Fibroblast of mammary gland (primary cell): ENCODE data around the gene TIGD3.
"Not testable (repeated sequence)": the region's sequence is repeated elsewhere in the genome, so short reads cannot be mapped to it uniquely, and the experiment has no call there.

Experiments
- DNase-seq: peaks from one replicate; pipeline ENCODE4 v3.0.0-alpha.2; 2010; ENCODE audit warnings: low read depth
- H3K4me3 ChIP-seq: 2 replicates; pipeline ENCODE4 v1.5.1; 2011; ENCODE audit warnings: low read depth, mild to moderate bottlenecking, low read length, moderate library complexity; ENCODE audit not compliant: control insufficient read depth
- TF ChIP-seq, protein P1 (sequence below): conservative IDR thresholded peaks from 2 replicates; pipeline ENCODE4 v1.5.1; 2011; ENCODE audit warnings: low read depth, low read length, inconsistent platforms; ENCODE audit not compliant: control insufficient read depth, insufficient read depth

The TIGD3 gene

DNA sequence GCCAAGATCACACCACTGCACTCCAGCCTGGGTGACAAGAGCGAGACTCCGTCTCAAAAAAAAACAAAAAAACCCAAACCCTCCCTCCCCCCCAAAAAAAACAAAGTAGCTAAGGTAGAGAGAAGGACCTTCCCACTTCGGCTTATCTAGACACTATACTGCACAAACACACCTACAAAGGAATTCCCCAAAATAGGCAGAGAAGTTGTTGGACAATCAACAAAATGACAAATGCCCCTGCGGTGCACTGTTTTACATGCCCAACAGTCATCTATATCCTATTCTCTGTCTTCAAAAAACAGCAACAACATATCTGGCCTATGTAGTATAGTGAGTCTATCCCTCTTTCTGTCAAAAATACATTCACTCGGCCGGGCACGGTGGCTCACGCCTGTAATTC lies 27.5 kb upstream of the TIGD3 start:
- no peak for DNase-seq
- TF ChIP-seq, protein P1, sequence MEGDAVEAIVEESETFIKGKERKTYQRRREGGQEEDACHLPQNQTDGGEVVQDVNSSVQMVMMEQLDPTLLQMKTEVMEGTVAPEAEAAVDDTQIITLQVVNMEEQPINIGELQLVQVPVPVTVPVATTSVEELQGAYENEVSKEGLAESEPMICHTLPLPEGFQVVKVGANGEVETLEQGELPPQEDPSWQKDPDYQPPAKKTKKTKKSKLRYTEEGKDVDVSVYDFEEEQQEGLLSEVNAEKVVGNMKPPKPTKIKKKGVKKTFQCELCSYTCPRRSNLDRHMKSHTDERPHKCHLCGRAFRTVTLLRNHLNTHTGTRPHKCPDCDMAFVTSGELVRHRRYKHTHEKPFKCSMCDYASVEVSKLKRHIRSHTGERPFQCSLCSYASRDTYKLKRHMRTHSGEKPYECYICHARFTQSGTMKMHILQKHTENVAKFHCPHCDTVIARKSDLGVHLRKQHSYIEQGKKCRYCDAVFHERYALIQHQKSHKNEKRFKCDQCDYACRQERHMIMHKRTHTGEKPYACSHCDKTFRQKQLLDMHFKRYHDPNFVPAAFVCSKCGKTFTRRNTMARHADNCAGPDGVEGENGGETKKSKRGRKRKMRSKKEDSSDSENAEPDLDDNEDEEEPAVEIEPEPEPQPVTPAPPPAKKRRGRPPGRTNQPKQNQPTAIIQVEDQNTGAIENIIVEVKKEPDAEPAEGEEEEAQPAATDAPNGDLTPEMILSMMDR: no peak
- H3K4me3 ChIP-seq: no peak overlapping the region

DNA sequence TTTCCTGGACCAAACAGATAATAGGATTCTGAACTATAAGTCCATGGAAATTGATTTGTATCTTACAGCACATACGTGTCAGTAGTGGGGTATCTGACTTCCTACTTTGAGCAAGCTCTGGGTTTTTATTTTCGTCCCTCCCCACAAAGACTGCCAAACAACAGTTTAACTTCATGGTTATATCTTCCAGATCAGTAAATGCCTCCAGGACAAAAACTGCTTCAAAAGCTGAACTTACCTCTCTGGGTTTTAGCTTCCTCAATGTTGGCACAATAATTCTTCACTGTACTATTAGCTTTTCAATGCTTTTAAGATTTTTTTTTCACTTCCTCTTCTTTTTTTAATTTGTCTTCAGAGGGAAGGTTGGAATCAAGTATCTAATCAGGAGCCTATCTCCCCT lies 25.1 kb upstream of the TIGD3 start:
- TF ChIP-seq, protein P1: no peak
- no peak for DNase-seq
- H3K4me3 ChIP-seq: no peak overlapping the region

DNA sequence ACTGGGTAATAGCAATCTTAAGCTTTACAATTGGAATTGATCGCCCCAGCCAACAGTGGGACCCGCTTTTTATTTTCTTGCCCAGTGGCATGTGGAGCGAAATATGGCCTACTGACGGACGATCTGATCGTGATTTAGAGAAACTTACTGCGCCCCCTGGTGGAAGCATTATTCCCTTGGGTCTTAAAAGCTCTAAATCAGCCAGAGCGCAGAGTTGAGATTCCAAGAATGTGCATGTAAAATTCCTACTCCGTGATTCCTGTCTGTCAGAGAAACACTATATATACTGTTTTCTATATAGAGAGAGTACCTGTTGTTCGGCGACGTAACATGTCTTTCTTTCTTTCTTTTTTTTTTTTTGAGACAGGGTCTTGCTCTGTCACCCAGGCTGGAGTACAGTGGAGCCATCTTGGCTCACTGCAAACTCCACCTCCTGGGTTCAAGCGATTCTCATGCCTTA lies 24.6 kb upstream of the TIGD3 start:
- DNase-seq: peak; percentile 93
- no peak overlapping the region for H3K4me3 ChIP-seq
- TF ChIP-seq, protein P1: peak; percentile 74

DNA sequence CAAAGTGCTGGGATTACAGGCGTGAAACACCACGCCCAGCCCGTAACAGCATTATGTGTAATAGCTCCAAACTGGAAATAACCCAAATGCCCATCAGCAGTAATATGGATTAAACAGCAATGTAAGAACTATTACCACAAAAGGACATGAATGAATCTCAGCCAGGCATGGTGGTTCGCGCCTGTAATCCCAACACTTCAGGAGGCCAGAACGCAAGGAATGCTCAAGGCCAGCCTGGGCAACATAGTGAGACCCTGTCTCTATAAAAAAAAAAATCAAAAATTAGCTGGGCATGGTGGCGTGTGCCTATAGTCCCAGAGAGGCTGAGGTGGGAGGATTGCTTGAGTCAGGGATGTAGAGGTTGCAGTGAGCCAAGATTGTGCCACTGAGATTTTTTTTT lies 24.0 kb upstream of the TIGD3 start:
- H3K4me3 ChIP-seq: no peak overlapping the region
- TF ChIP-seq, protein P1: no peak
- no peak for DNase-seq

DNA sequence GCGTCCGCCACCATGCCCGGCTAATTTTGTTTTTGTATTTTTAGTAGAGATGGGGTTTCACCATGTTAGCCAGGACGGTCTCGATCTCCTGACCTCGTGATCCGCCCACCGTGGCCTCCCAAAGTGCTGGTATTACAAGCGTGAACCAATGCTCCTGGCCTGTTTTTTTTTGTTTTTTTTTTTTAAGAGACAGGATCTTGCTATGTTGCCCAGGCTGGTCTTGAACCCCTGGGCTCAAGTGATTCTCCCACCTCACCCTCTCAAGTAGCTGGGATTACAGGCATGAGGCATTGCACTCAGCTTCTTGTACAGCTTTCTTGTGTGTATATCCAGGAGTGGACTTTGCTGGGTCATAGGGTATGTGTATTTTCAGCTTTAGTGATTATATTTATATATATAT lies 22.0 kb upstream of the TIGD3 start:
- DNase-seq, H3K4me3 ChIP-seq: not testable (repeated sequence)

DNA sequence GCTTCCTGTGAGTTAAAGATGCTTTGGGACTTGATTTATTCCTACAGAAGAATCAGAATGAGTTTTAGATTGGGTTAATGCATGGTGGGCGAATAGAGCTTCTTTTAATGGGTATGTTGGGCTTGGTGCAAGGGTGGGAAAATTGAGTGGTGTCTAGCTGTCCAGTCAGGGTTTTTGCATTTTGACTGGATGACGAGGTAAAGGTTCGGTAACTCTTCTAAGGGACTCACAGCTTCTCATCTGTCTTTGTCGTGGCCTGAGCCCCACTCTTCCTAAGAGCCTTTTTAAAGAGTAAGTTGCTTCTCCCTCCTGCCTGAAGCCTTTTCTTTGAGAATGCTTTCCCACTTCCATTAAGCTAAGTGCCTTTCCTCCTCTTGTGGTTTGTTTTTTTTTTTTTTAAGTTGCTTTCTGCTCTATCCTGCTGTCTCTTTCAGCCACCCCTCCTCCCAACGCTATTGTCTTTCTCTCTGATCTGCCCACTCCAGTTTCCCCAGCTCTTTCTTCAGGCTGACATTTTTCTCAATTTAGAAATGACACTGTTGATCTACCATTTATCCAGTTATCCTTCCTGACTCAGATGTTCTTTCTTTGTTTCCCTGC lies 19.8 kb upstream of the TIGD3 start:
- DNase-seq: no peak
- TF ChIP-seq, protein P1: no peak
- H3K4me3 ChIP-seq: peak overlapping the region; percentile 98

DNA sequence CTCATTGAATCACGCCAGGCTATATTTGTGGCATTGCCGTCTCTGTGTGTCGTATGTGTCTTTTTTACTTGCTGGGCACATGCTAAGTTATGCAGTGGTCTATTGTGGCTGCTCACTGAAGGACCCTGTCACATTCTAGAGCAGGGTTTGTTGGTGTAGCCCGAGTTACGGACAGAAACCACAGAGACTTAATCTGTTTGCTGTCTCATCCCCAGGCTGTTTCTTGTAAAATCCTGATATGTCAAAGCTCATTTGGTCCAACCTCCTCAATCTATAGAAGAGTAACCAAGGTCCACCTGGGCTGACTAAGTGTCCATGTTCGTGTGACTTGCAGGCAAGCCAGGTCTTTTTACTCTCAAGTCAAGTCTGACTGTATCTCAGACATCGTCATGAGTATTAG lies 15.9 kb upstream of the TIGD3 start:
- DNase-seq: no peak
- no peak overlapping the region for H3K4me3 ChIP-seq
- TF ChIP-seq, protein P1: no peak
